HL-60/S4 treated with retinoic acid at 250 ng/mL for 4 days and 3 days (cell line): Measurements from ENCODE around the gene AIFM1.
"Not testable (repeated sequence)": the region's sequence is repeated elsewhere in the genome, so short reads cannot be mapped to it uniquely, and the experiment has no call there.

ENCODE experiments used
- in situ Hi-C: fragments of 300-500 bp; cut with MboI; formaldehyde crosslinking; loops from 2 replicates; pipeline ENCODE4 v1.7.0; 2022; ENCODE audit warnings: low sequenced_read_pairs

The AIFM1 gene

GRCh38 chrX:130120746-130121504, 44.7 kb downstream of the AIFM1 start:
- in situ Hi-C loops = no loop called here

DNA sequence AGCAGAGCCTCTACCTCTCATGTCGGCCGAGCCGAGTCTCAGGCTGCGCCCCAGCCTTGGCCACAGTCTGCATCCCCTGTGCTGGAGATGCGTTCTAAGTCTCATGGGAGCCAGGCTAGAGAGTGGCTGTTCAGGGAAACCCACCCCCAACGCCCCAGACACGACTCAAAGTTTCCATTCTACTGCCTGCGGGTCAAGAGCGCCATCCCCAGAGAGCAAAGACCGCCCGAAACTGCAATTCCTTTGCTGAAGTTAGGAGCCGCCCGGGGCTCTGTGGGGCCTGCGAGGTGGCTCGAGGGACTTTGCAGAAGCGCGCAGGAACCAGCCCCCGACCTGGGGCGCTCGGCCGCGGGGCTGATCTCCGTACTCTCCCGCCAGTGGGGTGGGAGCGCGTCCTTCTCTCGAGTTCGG, 45.3 kb downstream of the AIFM1 start:
- in situ Hi-C loops = no loop called here

- in situ Hi-C loops = no loop called here
Measured at GRCh38 chrX:130119312-130119898, 46.2 kb downstream of the AIFM1 start.

- in situ Hi-C loops = no loop called here
Measured at GRCh38 chrX:130118441-130119311, 47.0 kb downstream of the AIFM1 start.

DNA sequence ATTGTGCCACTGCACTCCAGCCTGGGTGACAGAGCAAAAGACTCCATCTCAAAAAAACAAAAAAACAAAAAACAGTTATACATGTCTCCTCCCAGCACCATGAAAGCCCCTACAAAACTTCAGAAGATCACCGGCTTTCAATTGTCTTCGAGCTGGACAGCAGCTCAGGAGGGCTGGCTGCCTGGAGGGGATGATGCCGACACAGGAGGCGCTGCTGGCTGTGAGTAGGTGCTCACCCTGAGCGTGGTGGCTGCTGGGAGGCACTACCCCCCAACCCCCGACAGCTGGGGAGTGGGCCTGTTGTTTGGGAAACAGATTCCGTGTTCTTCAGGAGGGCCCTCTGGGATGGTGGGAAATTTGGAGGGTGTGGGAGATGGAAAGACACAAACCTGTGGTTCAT, 48.5 kb downstream of the AIFM1 start:
- in situ Hi-C loops = no loop called here

DNA sequence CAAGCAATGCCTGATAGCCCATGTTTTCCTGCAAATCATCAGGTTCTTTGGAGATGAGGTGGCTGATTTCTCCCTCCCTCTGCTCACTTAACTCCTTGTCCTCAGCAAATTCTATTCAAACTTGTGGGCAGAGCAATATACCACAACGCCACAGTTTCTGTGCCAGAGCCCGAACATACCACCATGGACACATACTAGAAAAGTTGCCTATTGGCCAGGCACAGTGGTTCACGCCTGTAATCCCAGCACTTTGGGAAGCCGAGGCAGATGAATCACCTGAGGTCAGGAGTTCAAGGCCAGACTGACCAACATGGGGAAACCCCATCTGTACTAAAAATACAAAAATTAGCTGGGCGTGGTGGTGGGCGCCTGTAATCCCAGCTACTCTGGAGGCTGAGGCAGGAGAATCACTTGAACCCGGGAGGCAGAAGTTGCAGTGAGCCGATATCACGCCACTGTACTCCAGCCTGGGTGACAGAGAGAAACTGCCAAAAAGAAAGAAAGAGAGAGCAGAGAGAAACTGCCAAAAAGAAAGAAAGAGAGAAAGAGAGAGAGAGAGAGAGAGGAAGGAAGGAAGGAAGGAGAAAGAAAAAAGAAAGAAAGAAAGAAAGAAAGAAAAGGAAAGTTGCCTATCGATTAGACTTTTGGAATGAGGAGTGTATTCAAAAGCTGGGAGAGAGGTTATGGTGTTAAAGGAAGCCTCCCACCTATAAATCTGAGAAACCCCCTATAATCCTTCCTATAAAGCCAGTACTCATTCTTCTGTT, 50.3 kb downstream of the AIFM1 start:
- in situ Hi-C loops = not testable (repeated sequence)

GRCh38 chrX:130114141-130114588, 51.5 kb downstream of the AIFM1 start:
- in situ Hi-C loops = no loop called here

GRCh38 chrX:130111220-130112154, 54.2 kb downstream of the AIFM1 start:
- in situ Hi-C loops = no loop called here

DNA sequence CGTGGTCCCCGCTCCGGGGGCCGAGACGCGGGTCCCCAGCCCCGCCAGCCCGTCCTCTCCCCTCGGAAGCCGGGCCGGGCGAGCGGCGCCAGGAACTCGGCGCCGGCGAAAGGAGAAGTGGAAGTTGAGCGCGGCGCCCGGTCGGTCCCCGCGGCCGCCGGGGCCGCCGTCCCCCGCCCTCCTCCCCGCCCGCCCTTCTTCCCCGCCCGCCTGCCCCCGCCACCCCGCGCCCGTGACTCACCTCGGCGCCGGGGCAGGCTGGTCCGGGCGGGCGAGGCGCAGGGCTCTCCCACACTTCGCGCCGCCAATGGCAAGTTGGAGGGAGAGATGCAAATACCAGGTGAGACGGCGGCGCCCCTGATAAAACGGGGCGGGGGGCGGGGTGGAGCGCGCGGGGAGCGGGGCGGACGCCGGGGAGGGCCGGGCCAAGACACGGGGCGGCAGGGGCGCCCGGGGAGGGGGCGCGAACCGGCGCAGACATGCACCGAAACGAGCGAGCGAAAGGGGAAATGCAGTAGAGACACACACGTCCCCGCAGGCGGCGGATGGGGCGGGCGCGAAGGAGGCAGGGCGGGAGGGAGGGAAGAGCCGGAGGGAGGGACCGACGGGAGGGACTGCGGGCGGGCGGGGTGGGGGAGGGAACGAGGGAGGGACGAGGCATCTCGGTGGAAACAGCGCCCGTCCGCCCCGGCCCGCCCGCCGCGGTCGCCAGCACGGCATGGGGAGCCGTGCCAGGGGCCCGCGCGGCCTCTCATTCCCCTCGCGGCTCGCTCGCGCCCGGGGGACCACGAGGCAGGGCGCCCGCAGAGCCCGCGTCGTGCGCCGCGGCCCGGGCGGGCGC, 55.0 kb downstream of the AIFM1 start, which contains the start of gene ELF4:
ELF4 (minus strand) TSS at position 119 of the 841 bp plus-strand sequence. CDS start 29,167 bp downstream, outside the sequence.
- in situ Hi-C loops = no loop called here

DNA sequence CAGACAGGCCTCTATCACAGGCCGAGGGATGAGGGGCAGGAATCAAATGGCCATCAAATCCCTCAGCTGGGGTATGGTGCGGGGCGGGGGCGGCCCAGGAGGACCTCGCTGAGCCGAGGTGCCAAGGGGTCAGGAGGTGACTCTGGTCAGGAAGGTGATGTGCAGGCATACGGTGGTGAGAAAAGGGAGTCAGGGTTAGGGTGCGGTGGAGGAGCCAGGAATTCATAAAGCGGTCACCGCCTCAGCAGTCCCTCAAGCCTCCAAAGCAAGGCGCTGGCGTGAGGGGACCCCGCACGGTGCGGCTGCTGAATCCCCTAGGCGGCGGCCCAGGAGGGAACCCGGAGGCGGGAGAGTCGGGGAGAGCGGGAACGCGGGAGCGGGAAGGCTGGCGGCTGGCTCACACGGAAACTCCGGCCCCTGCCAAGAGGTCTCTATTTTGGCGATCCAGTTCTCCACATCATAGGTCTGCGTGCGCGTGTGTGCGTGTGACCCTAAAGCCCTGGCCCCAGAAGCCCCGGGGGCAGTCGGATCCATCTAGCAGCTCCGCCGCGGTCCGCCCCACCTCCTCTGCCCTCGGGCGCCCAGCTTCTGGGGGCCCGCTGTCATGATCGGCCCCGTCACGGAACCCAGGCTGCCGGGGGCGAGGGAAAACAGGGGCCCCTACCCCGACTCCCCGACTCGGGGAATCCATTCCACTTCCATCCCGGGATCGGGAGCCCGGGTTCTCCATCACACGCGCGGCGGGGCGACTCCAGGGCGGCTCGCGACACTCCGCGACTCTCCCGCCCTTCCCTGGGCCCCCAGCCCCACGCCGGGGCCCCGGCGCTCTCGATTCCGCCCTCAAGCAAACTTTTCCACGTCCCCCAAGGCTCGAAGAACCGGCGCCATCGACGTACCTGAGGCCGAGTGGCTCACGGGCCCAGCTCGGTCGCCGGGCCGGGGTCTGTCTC, 55.9 kb downstream of the AIFM1 start:
- in situ Hi-C loops = no loop called here

- in situ Hi-C loops = no loop called here
Measured at GRCh38 chrX:130108647-130109428, 56.8 kb downstream of the AIFM1 start.

DNA sequence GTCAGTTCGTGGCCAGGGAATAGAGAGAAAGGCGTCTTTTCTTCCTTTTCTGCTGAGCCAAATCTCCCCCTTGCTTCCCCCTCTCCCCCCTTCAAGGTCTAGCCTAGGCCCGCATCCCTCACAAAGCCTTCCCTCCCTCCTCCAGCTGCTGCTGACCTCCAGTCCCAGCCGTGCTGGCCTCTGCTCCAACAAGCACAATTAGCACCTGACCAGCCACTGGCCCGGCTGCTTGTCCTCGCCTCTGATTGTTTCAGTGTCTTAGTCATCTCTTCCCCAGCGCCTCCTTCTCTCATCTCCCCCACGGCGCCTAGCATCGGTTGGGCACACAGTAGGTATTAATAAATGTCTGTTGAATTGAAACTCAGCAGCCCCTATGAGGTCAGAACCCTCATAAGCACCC, 59.6 kb downstream of the AIFM1 start:
- in situ Hi-C loops = no loop called here

DNA sequence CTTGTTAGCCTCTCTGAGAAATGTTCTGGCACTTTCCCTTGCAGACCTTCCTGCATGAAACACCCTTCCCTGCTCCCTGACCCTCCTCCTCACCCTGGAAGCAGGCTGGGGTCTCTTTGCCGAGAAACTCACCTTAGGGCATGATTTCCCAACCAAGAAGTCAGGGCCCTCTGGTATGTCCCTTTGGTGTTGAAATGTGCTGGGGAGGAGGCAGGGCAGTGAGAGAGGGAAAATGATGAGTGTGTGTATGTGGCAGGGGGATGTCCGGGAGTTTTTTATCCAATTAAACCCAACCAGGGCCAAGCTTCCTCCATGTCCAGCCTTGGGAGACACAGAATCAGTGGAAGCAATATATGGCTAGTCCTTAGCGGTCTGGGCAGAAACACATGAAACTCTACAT, 60.4 kb downstream of the AIFM1 start:
- in situ Hi-C loops = no loop called here

DNA sequence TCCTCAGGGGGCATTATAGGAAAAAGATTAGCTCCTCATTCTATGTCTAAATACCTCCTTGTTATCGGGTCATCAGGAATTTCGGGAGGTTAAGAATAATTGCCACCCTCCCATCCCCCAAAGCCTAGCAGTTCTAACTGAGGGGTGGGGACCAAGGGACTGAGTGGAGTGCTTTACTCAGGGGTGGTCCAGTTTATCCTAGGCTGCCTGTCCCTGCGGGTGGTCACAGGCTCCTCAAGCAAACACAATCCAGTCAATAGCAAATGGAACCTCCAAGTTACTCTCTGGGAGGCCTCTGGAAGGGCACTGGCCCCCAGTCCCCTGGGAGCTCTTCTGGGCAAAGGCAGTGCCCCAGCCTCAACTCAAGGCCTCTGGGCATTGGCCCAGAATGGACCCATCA, 62.0 kb downstream of the AIFM1 start:
- in situ Hi-C loops = no loop called here

DNA sequence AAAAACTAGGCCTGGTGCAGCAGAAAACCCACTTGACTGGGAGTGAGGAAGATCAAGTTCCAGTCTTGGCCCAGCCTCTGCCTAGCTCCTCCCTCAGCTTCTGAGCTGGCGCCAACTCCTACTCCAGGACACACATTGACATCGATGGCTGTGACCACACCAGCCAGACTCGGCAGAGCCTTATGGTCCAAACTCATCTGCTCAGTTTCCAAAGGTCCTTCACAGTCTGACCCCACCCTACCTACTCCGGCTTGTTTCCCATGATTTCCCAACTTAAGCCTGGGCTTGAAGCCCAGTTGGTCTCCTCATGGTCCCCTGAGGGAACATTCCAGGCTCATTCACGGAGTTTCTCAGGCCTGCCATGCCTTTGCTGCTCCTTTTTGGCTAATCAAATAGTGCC, 65.5 kb downstream of the AIFM1 start:
- in situ Hi-C loops = no loop called here

DNA sequence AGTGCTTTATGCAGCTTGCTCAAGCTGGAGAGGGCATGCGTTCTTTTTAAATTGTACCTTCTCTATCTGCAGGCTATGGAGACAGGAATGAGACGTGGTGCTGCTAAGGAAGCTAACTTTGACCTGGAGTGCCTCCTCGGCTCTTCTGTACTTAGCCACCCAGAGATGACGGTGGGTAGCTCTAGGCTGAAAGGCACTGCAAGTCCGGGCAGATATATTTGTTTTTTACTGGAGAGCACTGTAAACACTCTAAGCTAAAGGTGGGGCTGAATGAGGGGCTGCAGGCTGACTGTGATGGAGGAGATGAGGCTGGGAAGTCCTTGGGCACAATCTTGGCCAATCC, 67.5 kb downstream of the AIFM1 start:
- in situ Hi-C loops = no loop called here
